BE2C (cell line): ENCODE measurements around the gene INTS11.

Experiments used
- DNase-seq: peaks from one replicate; pipeline ENCODE4 v3.0.0-alpha.2; 2020
- H3K27me3 ChIP-seq: fragments of 250-450 bp; sonication (Bioruptor Pico); 2 replicates; pipeline ENCODE4 v1.5.1; 2020; ENCODE audit warnings: mild to moderate bottlenecking
- H3K36me3 ChIP-seq: fragments of 250-450 bp; sonication (Bioruptor Pico); 2 replicates; pipeline ENCODE4 v1.5.1; 2020; ENCODE audit warnings: mild to moderate bottlenecking
- H3K4me1 ChIP-seq: fragments of 250-450 bp; sonication (Bioruptor Pico); 2 replicates; pipeline ENCODE4 v1.5.1; 2020
- H3K4me3 ChIP-seq: 2 replicates; pipeline ENCODE4 v1.5.1; 2011; ENCODE audit warnings: low read depth, low read length
- H3K9me3 ChIP-seq: fragments of 250-450 bp; sonication (Bioruptor Pico); 2 replicates; pipeline ENCODE4 v1.5.1; 2020
- CTCF ChIP-seq: IDR thresholded peaks from 2 replicates; pipeline ENCODE4 v1.5.1; 2012; ENCODE audit warnings: mild to moderate bottlenecking, low read depth, low read length

The INTS11 gene

GRCh38 chr1:1358433-1359271 lies 34.2 kb upstream of the INTS11 start, which contains the start of gene MXRA8:
MXRA8 (minus strand) TSS chr1:1358555; CDS start chr1:1358504, 51 bp downstream.
- Histone ChIP-seq H3K27me3 (no peaks in the 10 kb centered on the region), H3K9me3 (no peaks in the 10 kb centered on the region), H3K36me3 (no peaks in the 10 kb centered on the region), H3K4me3 (no peak within 1 kb of the TSS), H3K4me1 (peaks cover 12% of the 10 kb centered on the region)
- TF ChIP-seq CTCF = no peak
- peak; percentile 36 for DNase-seq

- no peaks in the 10 kb centered on the region for H3K9me3 ChIP-seq
- no peak for TF ChIP-seq CTCF
- peak; percentile 11 for DNase-seq
- peaks cover 19% of the 10 kb centered on the region for H3K4me1 ChIP-seq
- no peaks in the 10 kb centered on the region for H3K27me3 ChIP-seq
- no peak overlapping the region for H3K4me3 ChIP-seq
- H3K36me3 ChIP-seq = no peaks in the 10 kb centered on the region
Observed at GRCh38 chr1:1357871-1358432, 33.5 kb upstream of the INTS11 start.

DNA sequence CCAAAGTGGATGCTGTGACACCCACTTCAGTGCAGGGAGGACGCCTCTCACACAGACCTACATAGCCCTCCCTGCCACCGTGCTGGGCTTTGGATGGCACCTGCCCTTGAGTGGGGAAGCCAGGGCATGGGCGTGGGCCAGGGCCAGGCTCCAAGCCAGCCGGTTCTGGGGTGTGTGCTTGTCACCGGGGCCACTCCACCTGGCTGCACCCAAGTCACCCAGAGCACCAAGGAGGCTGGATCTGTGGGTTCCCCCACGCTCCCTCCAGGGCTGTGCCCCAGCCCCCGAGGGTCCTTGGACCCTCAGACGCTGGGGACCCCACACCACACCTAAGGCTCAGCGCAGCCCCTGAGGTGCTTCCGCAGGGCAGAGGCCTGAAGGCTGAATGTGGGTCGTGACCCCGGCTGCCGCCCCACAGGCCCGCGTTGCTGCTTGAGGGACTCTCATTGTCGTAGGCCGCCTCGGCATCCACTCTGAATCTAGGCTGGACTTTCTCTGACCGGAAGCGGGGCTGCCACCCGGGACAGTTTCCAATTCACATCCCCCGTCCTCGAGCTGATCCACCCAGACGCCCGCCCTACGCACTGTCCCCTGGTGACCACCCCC lies 32.4 kb upstream of the INTS11 start:
- H3K36me3 ChIP-seq = no peaks in the 10 kb centered on the region
- H3K4me1 ChIP-seq = peaks cover 29% of the 10 kb centered on the region
- no peaks in the 10 kb centered on the region for H3K27me3 ChIP-seq
- no peak overlapping the region for H3K4me3 ChIP-seq
- peak; percentile 15 for DNase-seq
- no peaks in the 10 kb centered on the region for H3K9me3 ChIP-seq
- no peak for TF ChIP-seq CTCF

DNA sequence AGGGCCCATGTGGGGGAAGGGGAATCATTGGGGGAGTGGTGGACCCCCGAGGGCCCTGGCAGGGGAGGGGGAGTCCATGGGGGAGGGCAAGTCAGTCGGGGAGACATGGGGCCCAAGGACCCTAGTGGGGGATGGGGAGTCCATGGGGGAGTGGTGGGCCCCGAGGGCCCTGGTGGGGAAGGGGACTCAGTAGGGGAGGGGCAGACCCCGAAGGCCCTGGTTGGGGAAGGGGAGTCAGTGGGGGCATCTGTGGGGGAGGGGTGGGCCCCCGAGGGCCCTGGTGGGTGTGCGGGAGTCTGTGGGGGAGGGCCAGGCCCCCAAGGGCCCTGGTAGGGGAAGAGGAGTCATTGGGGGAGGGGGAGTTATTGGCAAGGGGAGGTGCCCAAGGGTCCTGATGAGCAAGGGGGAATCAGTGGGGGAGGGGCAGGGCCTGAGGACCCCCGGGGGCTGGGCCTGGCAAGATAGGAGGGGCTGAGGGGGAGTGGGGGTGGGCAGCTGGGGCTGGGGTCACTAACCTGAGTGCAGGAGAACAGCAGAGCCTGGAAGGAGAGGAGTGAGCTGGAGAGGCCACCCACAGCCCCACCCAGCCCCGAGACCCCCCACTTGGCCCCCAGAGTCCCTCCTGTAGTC lies 31.8 kb upstream of the INTS11 start:
- Histone ChIP-seq H3K9me3 (no peaks in the 10 kb centered on the region), H3K36me3 (no peaks in the 10 kb centered on the region), H3K27me3 (no peaks in the 10 kb centered on the region), H3K4me1 (peaks cover 34% of the 10 kb centered on the region), H3K4me3 (no peak overlapping the region)
- no peak for DNase-seq
- TF ChIP-seq CTCF = no peak

- Histone ChIP-seq H3K27me3 (no peaks in the 10 kb centered on the region), H3K36me3 (no peaks in the 10 kb centered on the region), H3K9me3 (no peaks in the 10 kb centered on the region), H3K4me1 (peaks cover 34% of the 10 kb centered on the region), H3K4me3 (no peak overlapping the region)
- peak; percentile 40 for DNase-seq
- no peak for TF ChIP-seq CTCF
Observed at GRCh38 chr1:1355416-1355815, 31.0 kb upstream of the INTS11 start.
